Right lobe of liver (tissue), 6 donors: ENCODE measurements around the gene MRTO4. TPM values are rescaled to one million over a fixed set of nuclear protein-coding genes. Genes with fewer than 3 reads are reported as not detected.

Source experiments
- ATAC-seq, 4 donors: fragments of 200-7000 bp; cut with Tn5 transposase; one replicate each; pipeline ENCODE4 v1.9.1; 2020; ENCODE audit warnings: mild to moderate bottlenecking in 4 of 4, moderate library complexity in 4 of 4
- DNase-seq, 3 donors: peaks; one replicate each; pipeline ENCODE4 v3.0.0-alpha.2; 2020
- H3K27ac ChIP-seq, 3 donors: fragments of 200-600 bp; one replicate each; pipeline ENCODE4 v1.8.0; 2022
- H3K27me3 ChIP-seq, 2 donors: fragments of 200-600 bp; one replicate each; pipeline ENCODE4 v1.8.0; 2022
- H3K36me3 ChIP-seq, 4 donors: fragments of 200-600 bp; sonication (generic) in 1 of 4; one replicate each; pipeline versions ENCODE4 v1.5.1 to v1.8.0; 2017 to 2022; ENCODE audit warnings: control low read depth in 1 of 4
- H3K4me1 ChIP-seq, 4 donors: fragments of 200-600 bp; sonication (generic) in 1 of 4; one replicate each; pipeline versions ENCODE4 v1.5.1 to v1.8.0; 2017 to 2022; ENCODE audit warnings: control low read depth in 1 of 4
- H3K4me3 ChIP-seq, 3 donors: fragments of 200-600 bp; one replicate each; pipeline ENCODE4 v1.8.0; 2022
- H3K9me3 ChIP-seq, 4 donors: fragments of 200-600 bp; sonication (generic) in 1 of 4; one replicate each; pipeline versions ENCODE4 v1.5.1 to v1.8.0; 2017 to 2022; ENCODE audit warnings: control low read depth in 1 of 4
- POLR2A ChIP-seq: fragments of 450-650 bp; IDR thresholded peaks from one replicate; pipeline ENCODE4 v1.6.1; 2017; ENCODE audit warnings: antibody characterized with exemption, mild to moderate bottlenecking
- WGBS: methylation state at CpG from one replicate; pipeline ENCODE4 v1.1.6; 2018; ENCODE audit warnings: low coverage, low lambda C conversion rate; ENCODE audit not compliant: insufficient coverage; ENCODE audit errors: missing lambda C conversion rate; 5-methylcytosine and 5-hydroxymethylcytosine counted together
- intact Hi-C, 2 donors: fragments of 100-400 bp; cut with DNase I; formaldehyde crosslinking; loops; one replicate each; pipeline versions ENCODE4 v1.11.2 to v1.14.1; 2022
- total RNA-seq, 6 experiments: library from RNA; depleted of rRNA in 2 of 6; stranded (reverse); fragments of >200 nt in 2 of 6; fragmentation: NEBNext Ultra II Directional in 3 of 6; extraction: Animal tissue kit (Norgen Biotek cat#: 25700) in 3 of 6; gene quantifications; one replicate each; pipeline versions ENCODE4 v1.1.0 to v1.2.4, GENCODE V29; 2016 to 2023
- TF ChIP-seq, protein P1 (sequence below), 4 donors: fragments of 200-600 bp in 3 of 4; fragments of 450-650 bp in 1 of 4; IDR thresholded peaks; one replicate each; pipeline versions ENCODE4 v1.5.1 to v1.8.0; 2016 to 2022; ENCODE audit warnings: antibody characterized with exemption in 4 of 4, mild to moderate bottlenecking in 2 of 4
- donor health status: DM: no; HTN: yes; CAD: no.
- donor health status: DM: no; HTN: no; CAD: no.
- donor health status: DM: no; HTN: no; CAD: no.
- donor health status: DM: no; HTN: yes; CAD: no.
- donor health status: DM: no; HTN: yes; CAD: no.

The MRTO4 gene
- total RNA-seq, 6 experiments from 2014 or later = 7.0 to 17.3 (median 8.2) TPM

DNA sequence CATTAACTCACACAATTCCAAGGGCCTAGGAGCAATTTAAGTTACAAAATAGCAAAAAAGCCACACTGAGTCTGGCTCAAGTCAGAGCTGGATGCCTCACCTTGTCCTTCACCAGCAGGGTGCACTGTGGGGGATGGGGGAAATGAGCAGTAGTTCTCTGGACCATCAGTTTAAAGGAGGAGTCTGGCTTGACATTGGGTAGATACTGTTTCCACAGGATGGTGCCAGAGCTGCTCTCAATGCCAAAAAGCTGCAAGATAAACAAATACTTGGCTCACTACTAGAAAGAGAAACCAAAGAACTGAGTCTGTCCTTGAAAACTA is 19.1 kb upstream of the MRTO4 start:
- H3K9me3 ChIP-seq = no peaks in the 10 kb centered on the region
- no peak overlapping the region for H3K4me3 ChIP-seq
- peak; percentile 95 to 98 (median 96) for ATAC-seq
- intact Hi-C loops = loop anchor here in 1 of 2 donors (10.0 kb wide), 1 partner anchor 48 kb away; no protein-coding TSS in a partner anchor
- H3K36me3 ChIP-seq = peaks cover 0 to 78% (median 20%) of the 10 kb centered on the region in 4 donors
- H3K27ac ChIP-seq = peak overlapping the region in 2 of 3 donors; percentile 21 to 53
- H3K27me3 ChIP-seq = no peaks in the 10 kb centered on the region
- peak; percentile 52 to 88 (median 78) for DNase-seq
- TF ChIP-seq POLR2A = no peak
- TF ChIP-seq, protein P1, sequence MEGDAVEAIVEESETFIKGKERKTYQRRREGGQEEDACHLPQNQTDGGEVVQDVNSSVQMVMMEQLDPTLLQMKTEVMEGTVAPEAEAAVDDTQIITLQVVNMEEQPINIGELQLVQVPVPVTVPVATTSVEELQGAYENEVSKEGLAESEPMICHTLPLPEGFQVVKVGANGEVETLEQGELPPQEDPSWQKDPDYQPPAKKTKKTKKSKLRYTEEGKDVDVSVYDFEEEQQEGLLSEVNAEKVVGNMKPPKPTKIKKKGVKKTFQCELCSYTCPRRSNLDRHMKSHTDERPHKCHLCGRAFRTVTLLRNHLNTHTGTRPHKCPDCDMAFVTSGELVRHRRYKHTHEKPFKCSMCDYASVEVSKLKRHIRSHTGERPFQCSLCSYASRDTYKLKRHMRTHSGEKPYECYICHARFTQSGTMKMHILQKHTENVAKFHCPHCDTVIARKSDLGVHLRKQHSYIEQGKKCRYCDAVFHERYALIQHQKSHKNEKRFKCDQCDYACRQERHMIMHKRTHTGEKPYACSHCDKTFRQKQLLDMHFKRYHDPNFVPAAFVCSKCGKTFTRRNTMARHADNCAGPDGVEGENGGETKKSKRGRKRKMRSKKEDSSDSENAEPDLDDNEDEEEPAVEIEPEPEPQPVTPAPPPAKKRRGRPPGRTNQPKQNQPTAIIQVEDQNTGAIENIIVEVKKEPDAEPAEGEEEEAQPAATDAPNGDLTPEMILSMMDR (IDR thresholded peaks at IDR 0.05) = peak in 3 of 4 donors; percentile 14 to 36 (median 21)
- peaks cover 0 to 11% (median 0%) of the 10 kb centered on the region in 4 donors for H3K4me1 ChIP-seq

DNA sequence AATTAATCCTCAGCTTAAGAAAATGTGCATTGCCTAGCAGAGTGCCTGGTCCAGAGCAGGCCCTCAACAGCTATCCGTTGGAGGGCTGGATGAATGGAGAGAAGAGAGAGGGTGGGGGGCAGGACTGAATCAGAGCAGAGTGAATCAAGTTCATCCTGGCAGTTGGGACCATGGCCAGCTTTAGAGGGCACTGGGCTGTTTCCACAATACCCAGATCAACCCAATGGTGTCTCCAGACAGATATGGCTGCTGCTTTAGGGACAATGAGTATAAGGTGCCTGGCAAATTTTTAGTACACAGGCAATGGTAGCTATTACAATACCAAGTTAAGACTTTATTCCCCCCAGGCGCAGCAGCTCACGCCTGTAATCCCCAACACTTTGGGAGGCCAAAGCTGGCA is 17.4 kb upstream of the MRTO4 start:
- ATAC-seq = no peak
- 100% methylated on average over 1 of the region's 3 CpGs for WGBS
- Histone ChIP-seq H3K4me1 (peaks cover 0 to 11% (median 0%) of the 10 kb centered on the region in 4 donors), H3K36me3 (peaks cover 0 to 83% (median 29%) of the 10 kb centered on the region in 4 donors), H3K27ac (no peak overlapping the region), H3K27me3 (no peaks in the 10 kb centered on the region), H3K4me3 (no peak overlapping the region), H3K9me3 (no peaks in the 10 kb centered on the region)
- intact Hi-C loops = loop anchor here in 1 of 2 donors (10.0 kb wide), 1 partner anchor 49 kb away; no protein-coding TSS in a partner anchor
- DNase-seq = no peak
- TF ChIP-seq, protein P1 (IDR thresholded peaks at IDR 0.05) = no peak
- TF ChIP-seq POLR2A = no peak

DNA sequence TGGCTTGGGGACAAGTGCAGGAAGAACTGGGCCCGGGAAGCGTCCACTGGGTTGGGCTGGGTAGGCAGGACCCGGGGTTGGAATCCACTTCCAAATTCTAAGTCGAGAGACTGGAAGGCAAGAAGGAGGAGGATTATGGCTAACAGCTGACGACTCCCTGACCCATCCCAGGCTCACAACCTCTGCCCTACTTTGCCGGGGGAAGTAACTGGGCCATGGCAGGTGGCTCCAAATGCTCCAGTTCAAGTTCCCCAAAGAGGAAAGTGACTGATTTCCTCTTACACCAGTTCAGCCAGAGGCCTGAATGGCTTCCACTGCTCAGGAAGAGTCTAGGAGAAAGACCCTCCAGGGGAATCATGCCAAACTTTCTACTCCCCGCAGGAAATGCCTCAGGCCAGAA is 11.7 kb upstream of the MRTO4 start:
- Histone ChIP-seq H3K9me3 (no peaks in the 10 kb centered on the region), H3K27me3 (no peaks in the 10 kb centered on the region), H3K4me1 (no peaks in the 10 kb centered on the region), H3K36me3 (peaks cover 11 to 88% (median 37%) of the 10 kb centered on the region in 4 donors), H3K27ac (no peak overlapping the region), H3K4me3 (no peak overlapping the region)
- TF ChIP-seq POLR2A = no peak
- TF ChIP-seq, protein P1 (IDR thresholded peaks at IDR 0.05) = no peak
- WGBS = 100% methylated on average over 3 of the region's 7 CpGs
- ATAC-seq = no peak
- intact Hi-C loops = loop anchor here in 1 of 2 donors (10.0 kb wide), 1 partner anchor 55 kb away; no protein-coding TSS in a partner anchor
- no peak for DNase-seq

DNA sequence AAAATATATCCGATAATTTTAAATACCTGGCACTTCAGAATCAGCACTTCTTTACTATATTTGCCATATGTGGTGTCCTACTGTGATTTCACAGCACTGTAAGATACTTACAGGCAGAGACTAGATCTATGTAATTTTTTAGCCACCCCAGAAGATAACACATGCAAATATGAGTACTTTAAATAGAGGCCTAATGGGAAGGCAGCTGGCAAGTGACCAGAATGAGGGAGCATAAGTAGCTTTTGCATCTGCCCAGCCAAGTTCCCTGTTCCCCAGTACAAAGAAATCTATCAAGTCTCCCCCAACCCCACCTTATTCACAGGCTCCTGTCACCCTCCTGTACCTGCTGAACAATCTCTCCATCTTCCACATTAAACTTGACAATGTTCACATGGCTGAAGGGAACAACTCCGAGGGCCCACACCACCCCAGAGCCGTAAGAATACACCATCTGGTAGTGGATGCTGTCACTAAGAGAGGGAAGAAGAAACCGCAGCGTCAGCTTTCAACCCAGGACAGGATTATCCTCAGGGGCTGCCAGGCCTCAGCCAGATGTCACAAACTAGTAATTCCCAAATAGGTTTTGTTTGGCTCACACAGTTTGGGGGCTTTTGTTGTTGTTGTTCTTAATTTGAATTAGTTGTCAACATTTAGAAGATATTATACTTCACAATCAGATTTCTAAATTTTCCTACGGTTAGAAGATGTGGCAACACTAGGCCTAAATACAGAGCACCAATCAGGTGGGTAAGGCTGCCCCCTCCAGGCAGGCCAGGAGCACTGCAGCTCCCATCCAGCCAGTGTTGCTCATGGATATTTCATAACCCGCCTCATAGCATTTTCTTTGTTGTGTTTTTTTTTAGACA is 10.7 kb upstream of the MRTO4 start:
- 55% methylated on average over 7 of the region's 7 CpGs for WGBS
- Histone ChIP-seq H3K4me3 (no peak overlapping the region), H3K9me3 (no peaks in the 10 kb centered on the region), H3K27me3 (no peaks in the 10 kb centered on the region), H3K36me3 (peaks cover 11 to 84% (median 36%) of the 10 kb centered on the region in 4 donors), H3K4me1 (no peaks in the 10 kb centered on the region), H3K27ac (no peak overlapping the region)
- ATAC-seq (peak; percentile 96 to 99 (median 98)), DNase-seq (peak; percentile 66 to 73 (median 69))
- intact Hi-C loops = no loop called here
- TF ChIP-seq, protein P1 (IDR thresholded peaks at IDR 0.05) = peak; percentile 83 to 98 (median 96)
- no peak for TF ChIP-seq POLR2A
